GM19025 (cell line): ENCODE measurements around the gene NME3.
"Not testable (repeated sequence)": the region's sequence is repeated elsewhere in the genome, so short reads cannot be mapped to it uniquely, and the experiment has no call there.

Experiments
- ATAC-seq: cut with Tn5 transposase; IDR thresholded peaks from one replicate; pipeline ENCODE4 v1.9.1; 2021; ENCODE audit warnings: mild to moderate bottlenecking, low read depth, moderate library complexity; ENCODE audit not compliant: unreplicated experiment

The NME3 gene

GRCh38 chr16:1771188-1771863, at the start of gene NME3:
Gene NME3 (minus strand): TSS chr16:1771543. CDS start chr16:1771534, 9 bp downstream.
- ATAC-seq = no peak

- ATAC-seq = no peak
Measured at GRCh38 chr16:1820946-1821290, 49.6 kb upstream of the NME3 start.

GRCh38 chr16:1820096-1820945, 49.0 kb upstream of the NME3 start:
- ATAC-seq = no peak

- no peak for ATAC-seq
Measured at GRCh38 chr16:1819611-1820010, 48.3 kb upstream of the NME3 start.

- ATAC-seq = no peak
Measured at GRCh38 chr16:1818873-1819525, 47.7 kb upstream of the NME3 start.

- no peak for ATAC-seq
Measured at GRCh38 chr16:1818204-1818872, 47.0 kb upstream of the NME3 start.

GRCh38 chr16:1817716-1818115, 46.4 kb upstream of the NME3 start:
- no peak for ATAC-seq

GRCh38 chr16:1817276-1817589, 45.9 kb upstream of the NME3 start:
- no peak for ATAC-seq

- ATAC-seq = no peak
Measured at GRCh38 chr16:1816396-1817275, 45.3 kb upstream of the NME3 start.

GRCh38 chr16:1815461-1815860, 44.1 kb upstream of the NME3 start:
- no peak for ATAC-seq

GRCh38 chr16:1812732-1813163, 41.4 kb upstream of the NME3 start:
- ATAC-seq = no peak

GRCh38 chr16:1810536-1810935, 39.2 kb upstream of the NME3 start:
- no peak for ATAC-seq

- ATAC-seq = no peak
Measured at GRCh38 chr16:1810106-1810505, 38.8 kb upstream of the NME3 start.

- ATAC-seq = no peak
Measured at GRCh38 chr16:1809281-1809801, 38.0 kb upstream of the NME3 start.

GRCh38 chr16:1808691-1809090, 37.3 kb upstream of the NME3 start:
- no peak for ATAC-seq

- no peak for ATAC-seq
Measured at GRCh38 chr16:1807626-1808025, 36.3 kb upstream of the NME3 start.

GRCh38 chr16:1800701-1801100, 29.4 kb upstream of the NME3 start:
- no peak for ATAC-seq

GRCh38 chr16:1799263-1799662, 27.9 kb upstream of the NME3 start:
- ATAC-seq = not testable (repeated sequence)

- no peak for ATAC-seq
Measured at GRCh38 chr16:1794908-1795666, 23.7 kb upstream of the NME3 start.
